Stimulated activated CD4-positive, alpha-beta T cell treated with anti-CD3 and anti-CD28 coated beads, Interleukin-15, amount 100 ng/mL, for 24 hours (primary cell): ENCODE data around the gene FAM193B.
"Not testable (repeated sequence)": the region's sequence is repeated elsewhere in the genome, so short reads cannot be mapped to it uniquely, and the experiment has no call there.

Source experiments
- DNase-seq: peaks from one replicate; pipeline ENCODE4 v3.0.0-alpha.2; 2020

FAM193B gene

DNA sequence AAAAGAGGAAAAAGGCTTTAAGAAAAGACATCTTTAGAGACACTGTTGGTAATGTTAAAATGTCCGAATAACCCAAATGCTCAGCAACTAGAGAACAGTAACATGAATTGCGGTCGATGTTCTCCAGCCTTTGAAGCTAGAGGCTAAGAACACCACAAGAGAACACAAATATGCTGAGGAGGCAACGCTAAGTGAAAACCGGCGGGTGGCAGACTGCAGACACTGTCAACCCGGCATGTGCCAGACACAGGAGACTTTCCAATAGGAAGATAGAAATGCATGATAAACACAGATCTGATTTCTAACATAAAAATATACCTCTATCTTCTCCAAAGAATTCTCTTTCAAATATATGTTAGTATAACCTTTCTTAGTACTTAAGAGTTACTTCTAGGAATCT lies 19.2 kb downstream of the FAM193B start:
- DNase-seq = no peak

- DNase-seq = not testable (repeated sequence)
Observed at GRCh38 chr5:177534433-177534832, 19.9 kb downstream of the FAM193B start.

GRCh38 chr5:177531209-177531940 lies 23.0 kb downstream of the FAM193B start:
- DNase-seq = no peak

DNA sequence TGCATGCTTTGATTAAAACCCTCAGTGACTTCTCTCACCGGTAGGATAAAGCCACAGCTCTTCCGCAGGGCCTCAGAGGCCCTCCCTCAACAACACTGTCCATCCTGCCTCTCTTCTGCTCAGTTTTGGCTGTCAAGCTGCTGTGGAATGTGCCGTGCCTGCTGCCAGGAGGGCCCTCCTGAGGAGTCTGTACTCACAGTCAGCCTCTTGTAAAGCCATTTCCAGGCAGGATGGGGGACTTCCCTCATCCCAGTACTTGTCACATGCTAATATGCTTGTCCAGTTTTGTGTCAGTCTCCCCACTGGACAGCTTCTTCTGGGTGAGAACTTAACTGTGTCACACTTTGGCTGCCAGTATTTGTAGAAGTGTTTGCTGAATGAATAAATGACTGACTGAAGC lies 23.7 kb downstream of the FAM193B start:
- no peak for DNase-seq

- DNase-seq = no peak
Observed at GRCh38 chr5:177529247-177530203, 24.8 kb downstream of the FAM193B start.

DNA sequence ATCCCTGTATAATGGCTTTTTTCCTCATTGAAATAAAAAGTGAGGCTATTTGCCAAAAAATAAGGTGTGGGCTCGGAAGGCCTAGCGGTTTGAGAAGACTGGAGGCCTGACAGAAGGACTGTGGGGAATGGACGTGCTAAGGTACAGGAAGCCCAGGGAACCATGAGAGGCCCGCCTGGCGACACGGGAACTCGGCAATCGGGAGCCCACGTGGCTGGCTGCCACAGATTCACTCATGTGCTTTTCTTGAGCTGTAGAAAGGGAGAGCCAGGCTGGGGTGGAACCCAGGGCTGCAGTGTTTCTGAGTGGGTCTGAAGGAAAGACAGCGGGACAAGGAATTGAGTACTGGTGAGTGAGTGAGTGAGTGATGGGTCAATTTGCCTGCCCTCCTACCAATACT lies 25.7 kb downstream of the FAM193B start:
- no peak for DNase-seq

GRCh38 chr5:177527595-177527994 lies 26.8 kb downstream of the FAM193B start:
- no peak for DNase-seq

- no peak for DNase-seq
Observed at GRCh38 chr5:177526791-177527190, 27.6 kb downstream of the FAM193B start.

GRCh38 chr5:177526191-177526590 lies 28.2 kb downstream of the FAM193B start:
- no peak for DNase-seq

GRCh38 chr5:177524941-177525655 lies 29.3 kb downstream of the FAM193B start:
- DNase-seq = no peak

DNA sequence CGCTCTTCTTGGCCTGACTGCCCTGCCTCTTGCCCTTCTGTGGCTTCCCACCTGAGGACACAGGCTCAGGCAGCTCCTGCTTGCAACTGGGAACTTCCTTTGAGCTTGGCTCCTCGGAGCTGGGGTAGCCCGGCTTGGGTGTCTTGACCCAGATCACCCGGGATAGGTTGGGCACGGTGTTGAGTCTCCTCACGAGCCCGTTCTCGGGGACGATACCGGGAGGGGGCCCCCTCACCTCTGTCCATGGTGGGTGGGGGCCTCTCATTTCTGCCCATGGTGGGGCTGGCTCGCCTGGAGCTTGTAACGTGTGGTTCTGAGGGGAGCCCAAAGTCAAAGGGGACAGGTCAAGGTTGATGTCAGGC lies 29.8 kb downstream of the FAM193B start:
- no peak for DNase-seq

GRCh38 chr5:177523711-177524538 lies 30.4 kb downstream of the FAM193B start:
- no peak for DNase-seq

DNA sequence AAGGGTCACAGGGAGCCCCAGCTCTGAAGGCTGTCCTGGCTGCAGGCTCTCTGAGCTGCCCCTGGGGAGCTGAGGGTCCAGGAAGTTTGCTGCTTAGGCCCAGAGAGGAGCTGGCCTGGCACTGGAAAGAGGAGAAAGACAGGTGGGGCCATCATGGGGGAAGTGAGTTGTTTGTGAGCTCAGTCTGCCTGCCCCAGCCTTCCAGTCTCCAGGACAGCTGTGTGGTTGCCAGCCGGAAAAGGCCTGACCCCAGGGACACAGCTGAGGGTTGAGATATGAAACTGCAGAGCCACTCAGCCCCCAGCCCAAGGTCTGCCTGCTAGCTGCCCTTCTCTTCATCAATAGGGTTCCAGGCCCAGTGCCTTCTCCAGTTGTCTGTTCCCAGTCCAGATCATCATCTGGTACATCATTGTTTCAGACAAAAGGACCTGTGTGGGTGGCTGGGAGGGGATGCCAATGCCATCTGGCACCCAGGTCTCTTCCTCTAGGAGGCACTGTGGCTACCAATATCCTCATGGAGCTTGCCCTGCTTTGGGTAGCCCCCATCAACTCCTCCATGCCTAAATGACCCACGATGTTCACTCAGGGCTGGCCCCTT lies 33.3 kb downstream of the FAM193B start:
- no peak for DNase-seq

GRCh38 chr5:177520271-177520670 lies 34.1 kb downstream of the FAM193B start:
- no peak for DNase-seq

DNA sequence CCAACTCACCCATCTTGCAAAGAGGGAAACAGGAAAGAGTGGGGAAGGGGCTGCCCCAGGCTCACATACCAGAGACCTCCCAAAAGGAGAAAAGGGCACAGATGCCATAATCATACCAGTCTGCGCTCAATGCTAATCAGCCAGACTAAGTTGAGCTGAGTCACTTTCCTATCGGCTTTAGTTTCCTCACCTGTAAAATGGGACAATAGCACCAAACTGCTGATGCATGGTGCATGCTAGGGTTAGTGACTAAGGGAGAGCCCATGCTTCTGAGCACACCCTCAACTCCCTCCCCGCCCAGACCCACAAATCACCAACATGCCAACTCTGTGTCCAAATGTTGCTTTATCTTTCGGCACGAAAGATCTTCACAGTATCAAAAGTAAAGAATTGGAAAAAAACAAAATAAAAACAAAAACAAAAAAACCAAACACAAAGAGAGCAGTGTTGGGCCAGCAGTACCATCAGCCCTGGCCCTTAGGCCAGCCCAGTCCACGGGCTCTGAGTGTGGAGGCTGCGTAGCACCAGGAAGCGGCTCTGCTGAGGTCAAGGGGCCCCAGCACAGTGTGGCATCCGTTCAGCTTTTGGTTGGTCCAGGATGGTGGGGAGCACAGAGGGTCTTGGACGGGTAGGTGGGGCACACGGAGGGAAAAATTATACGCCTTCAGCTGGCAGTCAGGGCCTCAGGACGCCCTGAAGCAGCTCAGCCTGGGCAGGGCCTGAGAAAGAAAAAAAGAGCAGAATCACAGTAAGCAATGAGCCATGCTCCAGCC lies 34.7 kb downstream of the FAM193B start:
- no peak for DNase-seq

GRCh38 chr5:177516601-177517568 lies 37.5 kb downstream of the FAM193B start, which contains the start of gene DDX41:
DDX41 (minus strand) TSS chr5:177516961; CDS start chr5:177516945, 16 bp downstream.
- peak; percentile 97 for DNase-seq

- DNase-seq = no peak
Observed at GRCh38 chr5:177515580-177515979, 38.8 kb downstream of the FAM193B start.

- no peak for DNase-seq
Observed at GRCh38 chr5:177514541-177514940, 39.8 kb downstream of the FAM193B start.

- no peak for DNase-seq
Observed at GRCh38 chr5:177513500-177513899, 40.9 kb downstream of the FAM193B start.
